Forelimb muscle (tissue), 1 donor: ENCODE measurements around the gene RASD1. TPM values are rescaled to one million over a fixed set of nuclear protein-coding genes. Genes with fewer than 3 reads are reported as not detected.
A peak's percentile ranks its signal among the peaks of the same experiment; 100 is the strongest.

Experiments used
- DNase-seq: peaks from one replicate; pipeline ENCODE4 v3.0.0-alpha.2; 2013; ENCODE audit warnings: low read depth
- polyA plus RNA-seq: library from polyadenylated mRNA; unstranded; fragments of 120-200 nt; gene quantifications from one replicate; pipeline ENCODE4 v1.2.1, GENCODE V29; 2013; ENCODE audit not compliant: insufficient read length

Gene RASD1
- polyA plus RNA-seq, 1 donor = 6.0 TPM

DNA sequence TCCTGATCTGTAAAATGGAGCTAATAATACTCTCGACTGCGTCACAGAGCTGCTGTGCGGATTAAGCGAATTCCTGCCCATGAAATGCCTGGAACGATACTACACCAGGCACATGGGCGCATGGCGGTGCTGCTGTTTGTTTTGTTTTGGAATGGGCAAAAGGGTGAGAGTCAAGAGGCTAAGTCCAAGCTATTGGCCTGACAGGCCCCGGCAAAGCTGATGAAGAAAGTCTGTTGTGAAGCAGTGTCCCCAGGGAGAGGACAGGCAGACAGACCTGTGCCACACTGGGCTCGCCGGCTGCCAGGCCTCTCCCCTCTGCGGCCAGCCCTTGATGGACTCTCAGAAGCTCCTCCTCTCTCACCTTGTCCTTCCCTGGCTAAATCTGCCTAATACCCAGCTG is 31.3 kb upstream of the RASD1 start:
- no peak for DNase-seq

GRCh38 chr17:17526369-17526768 is 30.2 kb upstream of the RASD1 start:
- no peak for DNase-seq

GRCh38 chr17:17525956-17526355 is 29.8 kb upstream of the RASD1 start:
- DNase-seq = no peak

GRCh38 chr17:17525311-17525710 is 29.1 kb upstream of the RASD1 start:
- no peak for DNase-seq

GRCh38 chr17:17523731-17524490 is 27.7 kb upstream of the RASD1 start:
- DNase-seq = no peak

GRCh38 chr17:17523001-17523730 is 27.0 kb upstream of the RASD1 start:
- no peak for DNase-seq

GRCh38 chr17:17520599-17521232 is 24.5 kb upstream of the RASD1 start:
- DNase-seq = no peak

DNA sequence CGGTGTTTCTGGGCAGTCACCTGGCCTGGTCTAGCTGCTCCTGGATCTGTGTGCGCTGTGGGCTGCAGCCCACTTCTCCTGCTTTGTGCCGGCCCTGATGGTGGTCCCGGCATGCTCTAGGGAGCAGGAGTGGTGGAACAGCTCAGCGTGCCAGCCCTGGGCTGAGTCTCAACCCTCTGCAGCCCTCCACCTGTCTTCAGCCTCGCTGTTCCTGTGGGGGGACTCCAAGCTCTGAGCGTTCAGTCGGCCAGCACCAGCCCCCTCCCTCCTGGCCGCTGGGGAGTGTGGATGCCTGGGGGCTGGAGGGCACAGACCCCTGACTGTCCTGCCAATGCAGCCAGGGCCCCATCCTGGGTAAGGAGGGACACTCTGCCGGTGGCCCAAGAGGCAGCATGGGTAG is 23.7 kb upstream of the RASD1 start:
- no peak for DNase-seq

DNA sequence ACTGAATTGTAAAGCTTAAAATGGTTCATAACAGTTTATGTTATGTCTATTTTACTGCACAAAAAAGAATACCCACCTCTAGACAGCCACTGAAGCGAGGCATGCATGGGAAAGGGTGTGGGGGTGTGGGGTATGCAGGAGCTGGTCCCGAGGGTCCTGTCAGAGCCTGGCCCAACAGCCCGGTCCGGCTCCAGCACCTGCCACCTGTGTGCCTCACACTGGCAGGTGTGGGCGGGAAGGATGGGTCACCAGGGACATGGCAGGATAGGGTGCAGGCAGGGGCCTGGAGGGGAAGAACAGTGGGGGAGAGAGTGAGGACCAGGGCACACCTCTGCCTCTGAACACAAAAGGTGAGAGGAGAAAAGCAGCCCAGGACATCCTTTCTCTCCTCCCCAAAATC is 22.8 kb upstream of the RASD1 start:
- DNase-seq = no peak

GRCh38 chr17:17518014-17518413 is 21.8 kb upstream of the RASD1 start:
- DNase-seq = no peak

DNA sequence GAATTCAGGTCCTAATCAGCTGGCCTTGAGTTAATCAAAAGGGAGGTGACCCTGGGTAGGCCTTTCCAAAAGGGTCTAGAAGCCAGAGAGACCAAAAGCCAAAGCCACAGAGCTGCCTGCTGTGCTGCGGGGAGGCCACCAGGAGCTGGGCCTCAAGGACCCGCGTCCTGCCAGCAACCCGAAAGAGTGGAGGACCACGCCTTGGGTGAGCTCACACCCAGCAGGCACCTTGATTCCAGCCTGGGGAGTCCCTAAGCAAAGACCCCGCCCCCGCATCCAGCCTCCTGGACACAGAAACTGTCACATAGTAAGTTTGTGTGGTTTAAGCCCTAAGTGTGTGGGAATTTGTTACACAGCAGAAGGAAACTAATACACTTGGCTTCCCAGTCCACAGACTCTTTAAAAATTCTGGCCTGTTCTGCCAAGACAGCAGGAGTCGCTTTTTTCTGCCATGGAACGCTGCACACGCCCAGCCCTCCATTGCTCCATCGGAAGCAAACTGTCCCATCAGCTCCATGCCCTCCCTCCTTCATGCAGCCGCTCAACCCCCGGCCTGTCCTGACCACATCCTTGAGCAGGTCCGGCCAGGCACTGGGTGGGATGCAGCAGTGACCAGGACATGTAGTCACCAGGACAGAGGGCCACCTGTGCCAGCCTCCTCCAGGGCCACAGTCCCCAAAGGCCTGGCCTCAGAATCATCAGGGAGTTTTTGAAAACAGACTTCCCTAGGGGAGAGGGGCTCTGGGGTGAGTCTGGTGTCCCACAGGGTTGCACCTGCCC is 20.9 kb upstream of the RASD1 start:
- DNase-seq = no peak

GRCh38 chr17:17515934-17516930 is 20.0 kb upstream of the RASD1 start:
- no peak for DNase-seq

- peak; percentile 39 for DNase-seq
Observed at GRCh38 chr17:17514993-17515933, 19.1 kb upstream of the RASD1 start.

- DNase-seq = no peak
Observed at GRCh38 chr17:17514361-17514992, 18.3 kb upstream of the RASD1 start.

DNA sequence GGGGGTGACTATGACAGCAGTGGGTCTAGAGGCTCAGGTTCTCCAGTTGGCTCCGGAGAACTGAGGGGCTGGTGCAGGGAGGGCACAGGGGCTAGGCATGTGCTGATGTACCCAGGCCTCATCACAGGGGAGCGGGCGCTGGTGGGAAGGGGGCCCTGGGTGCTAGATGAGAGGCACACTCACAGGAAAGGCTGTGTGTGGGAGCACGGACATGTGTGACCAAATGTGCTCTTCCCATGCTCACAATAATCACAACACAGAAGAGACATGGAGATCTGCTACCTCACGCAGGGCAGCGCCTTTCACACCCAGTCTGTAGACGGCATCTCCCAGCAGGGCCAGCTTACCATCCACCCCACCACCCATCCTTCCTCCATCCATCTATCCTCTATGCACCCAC is 17.4 kb upstream of the RASD1 start:
- DNase-seq = no peak

- DNase-seq = no peak
Observed at GRCh38 chr17:17512866-17513265, 16.7 kb upstream of the RASD1 start.

DNA sequence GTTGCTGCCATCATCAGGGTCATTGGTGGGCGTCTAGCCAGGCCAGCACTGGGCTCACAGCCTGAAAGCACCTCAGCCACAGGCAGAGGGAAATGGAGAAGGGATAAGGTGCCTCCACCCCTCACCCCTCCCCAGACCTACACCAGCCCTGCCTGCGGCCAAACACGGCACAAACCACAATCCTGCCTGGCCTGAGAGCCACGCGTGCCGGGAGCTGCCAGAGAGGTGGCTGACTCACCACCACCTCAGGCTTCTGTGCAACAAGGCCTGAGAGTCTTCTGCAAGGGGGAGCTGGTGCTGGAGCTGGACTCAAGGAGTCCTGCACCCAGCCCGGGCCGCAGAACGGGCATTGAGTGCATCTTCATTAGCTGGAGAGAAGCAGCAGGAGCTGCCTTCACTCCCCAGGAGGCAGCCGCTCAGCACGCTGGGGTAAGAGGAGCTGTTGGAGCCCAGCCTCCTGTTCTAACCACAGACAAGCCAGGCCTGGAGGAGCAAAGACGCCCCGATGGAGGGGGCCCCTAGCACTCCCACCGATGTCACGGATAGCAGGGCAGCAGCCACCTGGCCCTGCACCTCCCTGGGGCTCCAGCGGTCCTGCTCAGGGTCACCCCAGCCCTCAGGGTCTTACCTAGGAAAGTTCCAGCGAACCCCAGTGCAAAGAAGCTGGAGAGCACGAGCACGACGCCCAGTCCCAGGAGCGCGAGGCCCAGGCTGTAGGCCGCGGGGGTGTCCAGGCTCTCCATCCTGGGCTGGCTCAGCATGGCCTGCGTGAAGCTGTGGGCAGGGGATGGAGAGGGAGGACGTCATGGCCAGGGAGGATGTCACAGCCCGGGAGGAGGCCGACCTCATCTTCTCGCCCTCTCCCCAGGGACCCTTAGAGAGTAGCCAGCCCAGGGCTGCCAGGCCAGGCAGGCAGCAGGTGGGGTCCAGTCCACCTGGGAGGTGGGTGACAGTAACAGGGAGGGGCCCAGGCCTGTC is 16.0 kb upstream of the RASD1 start:
- DNase-seq = no peak

GRCh38 chr17:17511293-17511741 is 15.1 kb upstream of the RASD1 start:
- no peak for DNase-seq
